ENCODE data around the gene DEXI.
A peak's percentile ranks its signal among the peaks of the same experiment; 100 is the strongest.

DEXI gene

DNA sequence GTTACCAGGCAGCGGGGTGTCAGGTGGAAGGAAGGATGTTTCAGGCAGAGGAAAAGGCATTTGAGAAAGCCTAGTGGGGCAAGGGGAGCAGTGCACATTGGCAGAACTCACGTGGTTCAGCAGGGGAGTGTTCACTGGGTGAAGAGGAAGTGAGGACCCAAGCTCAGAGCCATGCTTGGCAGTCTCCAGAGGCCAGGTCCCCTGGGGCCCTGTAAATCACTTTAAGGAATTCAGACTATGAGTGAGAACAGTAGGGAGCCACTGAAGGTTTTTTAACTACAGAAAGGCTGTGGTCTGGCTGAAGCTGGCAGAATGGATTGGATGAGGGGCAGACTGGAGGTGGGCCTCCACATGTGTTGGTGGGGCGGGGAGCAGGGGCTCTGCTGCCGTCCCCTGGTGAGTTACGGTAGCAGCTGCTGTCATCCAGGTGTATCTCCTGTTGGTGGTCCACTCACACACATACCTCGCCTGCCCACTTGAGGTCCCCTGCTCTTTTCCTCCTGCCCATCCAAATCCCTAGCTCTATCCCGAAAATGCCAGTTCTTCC lies 7.2 kb upstream of the DEXI start:
- Mint-ChIP-seq H3K36me3 (ENCODE audit: low read depth) (no peaks in the 10 kb centered on the region), H3K4me3 (peak overlapping the region in 2 of 3 experiments; percentile 2 to 40), H3K9me3 (no peaks in the 10 kb centered on the region), H3K27ac (peak overlapping the region in 2 of 3 experiments; percentile 19 to 46), H3K27me3 (ENCODE audit: low read depth) (no peaks in the 10 kb centered on the region), H3K4me1 (peaks cover 62% of the 10 kb centered on the region)
- TF ChIP-seq, protein P1, sequence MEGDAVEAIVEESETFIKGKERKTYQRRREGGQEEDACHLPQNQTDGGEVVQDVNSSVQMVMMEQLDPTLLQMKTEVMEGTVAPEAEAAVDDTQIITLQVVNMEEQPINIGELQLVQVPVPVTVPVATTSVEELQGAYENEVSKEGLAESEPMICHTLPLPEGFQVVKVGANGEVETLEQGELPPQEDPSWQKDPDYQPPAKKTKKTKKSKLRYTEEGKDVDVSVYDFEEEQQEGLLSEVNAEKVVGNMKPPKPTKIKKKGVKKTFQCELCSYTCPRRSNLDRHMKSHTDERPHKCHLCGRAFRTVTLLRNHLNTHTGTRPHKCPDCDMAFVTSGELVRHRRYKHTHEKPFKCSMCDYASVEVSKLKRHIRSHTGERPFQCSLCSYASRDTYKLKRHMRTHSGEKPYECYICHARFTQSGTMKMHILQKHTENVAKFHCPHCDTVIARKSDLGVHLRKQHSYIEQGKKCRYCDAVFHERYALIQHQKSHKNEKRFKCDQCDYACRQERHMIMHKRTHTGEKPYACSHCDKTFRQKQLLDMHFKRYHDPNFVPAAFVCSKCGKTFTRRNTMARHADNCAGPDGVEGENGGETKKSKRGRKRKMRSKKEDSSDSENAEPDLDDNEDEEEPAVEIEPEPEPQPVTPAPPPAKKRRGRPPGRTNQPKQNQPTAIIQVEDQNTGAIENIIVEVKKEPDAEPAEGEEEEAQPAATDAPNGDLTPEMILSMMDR (IDR thresholded peaks at IDR 0.05; ENCODE audit: unreplicated experiment in 3 of 3), result no peak

DNA sequence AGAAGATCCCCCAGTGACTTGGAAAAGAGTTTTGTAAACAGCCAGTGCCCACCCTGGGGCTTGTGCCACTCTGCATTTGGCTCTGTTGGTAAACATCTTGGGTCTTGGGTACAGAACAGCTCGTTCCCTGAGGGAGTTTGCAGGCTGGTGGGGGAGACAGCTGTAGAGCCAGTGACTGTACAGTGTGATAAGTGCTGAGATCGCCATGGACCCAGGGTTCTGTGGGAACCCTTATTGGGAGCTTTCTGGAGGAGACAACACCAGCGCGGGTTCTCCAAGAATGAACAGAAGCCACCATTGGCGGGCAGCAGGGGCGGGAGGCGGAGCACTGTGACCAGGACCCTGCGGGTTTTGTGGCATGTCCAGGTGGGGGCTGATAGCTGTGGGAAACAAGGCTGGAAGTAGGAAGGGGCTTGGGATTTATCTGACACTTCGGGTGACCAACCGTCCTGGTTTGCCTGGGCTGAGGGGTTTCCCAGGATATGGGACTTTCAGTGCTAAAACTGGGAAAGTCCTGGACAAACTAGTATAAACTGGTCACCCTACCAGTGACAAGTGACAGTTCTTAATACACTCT lies 5.0 kb upstream of the DEXI start:
- H3K27ac Mint-ChIP-seq, result peak overlapping the region in 2 of 3 experiments; percentile 21 to 30
- TF ChIP-seq, protein P1 (IDR thresholded peaks at IDR 0.05; ENCODE audit: unreplicated experiment in 3 of 3), result no peak
- H3K27me3 Mint-ChIP-seq (ENCODE audit: low read depth), result no peaks in the 10 kb centered on the region
- peaks cover 63% of the 10 kb centered on the region for H3K4me1 Mint-ChIP-seq
- peak overlapping the region; percentile 42 to 87 (median 86) for H3K4me3 Mint-ChIP-seq
- no peaks in the 10 kb centered on the region for H3K36me3 Mint-ChIP-seq (ENCODE audit: low read depth)
- H3K9me3 Mint-ChIP-seq, result no peaks in the 10 kb centered on the region

DNA sequence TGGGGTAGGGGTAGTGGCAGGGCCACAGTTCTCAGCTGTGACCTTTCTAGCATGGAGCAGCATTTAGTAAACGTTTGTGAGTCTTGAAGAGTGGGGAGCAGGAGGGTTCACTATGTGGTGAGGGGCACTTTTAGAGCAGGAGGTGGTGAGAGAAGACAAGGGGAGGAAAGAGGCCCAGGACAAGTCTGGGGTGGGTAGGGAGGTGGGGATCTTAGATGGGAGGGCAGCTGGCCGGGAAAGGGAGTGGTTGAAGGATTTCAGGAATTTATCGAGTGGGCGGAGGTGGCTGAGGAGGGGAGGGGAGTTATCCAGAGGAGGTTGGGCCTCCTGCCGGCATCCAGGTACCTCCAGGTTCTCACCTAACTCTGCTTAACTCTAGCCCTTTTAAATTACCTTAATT lies 4.0 kb upstream of the DEXI start:
- peak overlapping the region; percentile 34 to 78 (median 72) for H3K27ac Mint-ChIP-seq

DNA sequence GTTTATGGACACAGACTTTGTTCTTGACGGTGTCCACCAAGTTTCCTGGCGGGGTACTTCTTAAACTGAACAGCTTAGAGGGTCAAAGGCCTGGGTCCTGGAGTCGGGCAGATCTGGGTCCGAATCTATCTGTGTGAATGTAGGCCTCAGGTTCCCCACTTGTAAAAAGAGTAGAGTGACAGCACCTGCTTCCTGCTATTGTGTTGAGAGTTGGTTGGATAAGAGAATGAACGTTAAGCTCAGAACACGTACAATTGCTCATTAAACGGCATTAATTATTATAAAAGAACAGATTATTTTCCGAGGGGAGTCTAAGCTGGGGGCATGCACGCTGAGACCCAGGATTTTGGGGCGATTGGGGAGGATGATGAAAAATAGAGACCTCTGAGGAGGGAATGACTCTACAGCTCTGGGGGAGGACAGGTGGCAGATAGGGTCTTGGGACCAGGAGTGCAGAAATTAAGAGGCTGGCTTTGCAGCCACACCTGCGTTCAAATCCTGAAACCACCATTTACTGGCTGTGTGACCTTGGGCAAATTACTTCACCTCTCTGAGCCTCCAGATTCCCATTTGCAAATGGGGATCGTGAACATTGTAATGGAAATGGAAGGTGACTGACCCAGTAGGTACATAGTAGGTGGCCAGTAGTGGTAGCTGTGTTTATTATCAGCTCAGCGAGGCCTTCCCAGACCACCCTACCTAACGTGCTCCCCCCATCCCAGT lies 3.0 kb upstream of the DEXI start:
- Mint-ChIP-seq H3K27ac (peak overlapping the region; percentile 59 to 88 (median 78)), H3K4me1 (peaks cover 62% of the 10 kb centered on the region), H3K27me3 (ENCODE audit: low read depth) (no peaks in the 10 kb centered on the region), H3K4me3 (peak overlapping the region; percentile 84 to 87 (median 86)), H3K9me3 (no peaks in the 10 kb centered on the region), H3K36me3 (ENCODE audit: low read depth) (no peaks in the 10 kb centered on the region)
- TF ChIP-seq, protein P1 (IDR thresholded peaks at IDR 0.05; ENCODE audit: unreplicated experiment in 3 of 3), result no peak

More for the DNA sequence above, 4.0 kb upstream of the DEXI start:
- no peaks in the 10 kb centered on the region for H3K9me3 Mint-ChIP-seq
- no peaks in the 10 kb centered on the region for H3K36me3 Mint-ChIP-seq (ENCODE audit: low read depth)
- H3K4me3 Mint-ChIP-seq, result peak overlapping the region; percentile 84 to 87 (median 86)
- H3K4me1 Mint-ChIP-seq, result peaks cover 62% of the 10 kb centered on the region
- H3K27me3 Mint-ChIP-seq (ENCODE audit: low read depth), result no peaks in the 10 kb centered on the region
- TF ChIP-seq, protein P1 (IDR thresholded peaks at IDR 0.05; ENCODE audit: unreplicated experiment in 3 of 3), result no peak

DNA sequence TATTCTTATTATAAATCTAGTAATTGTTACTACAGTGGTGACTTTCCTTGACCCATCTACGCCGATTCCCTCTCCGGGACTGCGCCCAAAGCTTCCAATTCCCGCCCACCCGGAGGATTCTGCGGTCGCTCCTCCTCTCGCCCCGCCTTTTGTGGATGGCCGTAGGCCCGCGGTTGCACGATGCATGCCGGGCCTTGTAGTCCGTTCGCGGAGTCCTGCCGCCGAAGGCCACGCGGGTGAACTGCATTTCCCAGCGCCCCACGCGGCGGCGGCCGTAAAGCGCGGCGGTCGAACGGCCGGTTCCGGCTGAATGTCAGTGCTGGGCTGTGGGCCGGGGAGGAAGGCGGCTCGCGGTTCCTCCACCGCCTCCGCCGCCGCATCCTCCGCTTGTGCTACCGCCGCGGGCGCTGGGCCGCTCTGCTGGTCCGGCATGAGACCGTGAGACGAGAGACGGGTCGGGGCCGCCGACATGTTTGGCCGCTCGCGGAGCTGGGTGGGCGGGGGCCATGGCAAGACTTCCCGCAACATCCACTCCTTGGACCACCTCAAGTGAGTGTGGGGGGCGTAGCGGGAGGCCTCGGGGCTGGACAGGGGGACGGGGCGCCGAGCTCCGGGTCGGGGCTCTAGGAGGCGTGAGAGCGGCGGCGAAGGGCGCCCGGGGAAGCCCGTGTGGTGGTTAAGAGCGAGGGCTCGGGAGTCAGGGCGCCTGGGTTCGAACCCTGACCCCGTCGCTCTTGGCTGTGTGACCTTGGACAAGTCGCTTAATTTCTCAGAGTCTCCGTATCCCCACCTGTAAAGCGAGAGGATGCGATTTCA lies 2.2 kb upstream of the DEXI start, which contains the start of gene CLEC16A:
Gene CLEC16A, plus strand, starts transcription at position 316 of the 816 bp plus-strand sequence. Its CDS starts 154 bp downstream, at position 470.
- Mint-ChIP-seq H3K27me3 (ENCODE audit: low read depth) (no peaks in the 10 kb centered on the region), H3K36me3 (ENCODE audit: low read depth) (peaks cover 4% of the 10 kb centered on the region), H3K4me3 (peak within 1 kb of the TSS; percentile 84 to 87 (median 86)), H3K27ac (peak within 1 kb of the TSS; percentile 59 to 88 (median 61)), H3K4me1 (peaks cover 62% of the 10 kb centered on the region), H3K9me3 (no peaks in the 10 kb centered on the region)
- TF ChIP-seq, protein P1 (IDR thresholded peaks at IDR 0.05; ENCODE audit: unreplicated experiment in 3 of 3), result no peak

All from nephron (organoid).